Caco-2 (cell line): ENCODE data around the gene CD52. TPM values are rescaled to one million over a fixed set of nuclear protein-coding genes. Genes with fewer than 3 reads are reported as not detected.

Experiments
- BruUV-seq: library from RNA; stranded (reverse); fragments of 400-500 nt; replicated peaks from 2 replicates; lab custom pipeline; 2021; lab: Mats Ljungman, UMichigan
- CTCF ChIA-PET: fragments of 300-600 bp; sonication (Branson Sonifier 250); formaldehyde crosslinking; loops from one replicate; lab custom pipeline; 2022; ENCODE audit warnings: antibody characterized with exemption; lab: Charles Lee
- POLR2A ChIA-PET: fragments of 300-600 bp; sonication (Branson Sonifier 250); formaldehyde crosslinking; loops from one replicate; lab custom pipeline; 2022; ENCODE audit warnings: antibody characterized with exemption; lab: Charles Lee
- DNase-seq, 2 experiments: peaks; one replicate each; pipeline versions ENCODE4 v3.0.0 to v3.0.0-alpha.2; 2020 to 2022
- H3K27me3 ChIP-seq: replicated peaks from 2 replicates; pipeline ENCODE4 v1.6.0; 2011; ENCODE audit warnings: low read length; ENCODE audit not compliant: control insufficient read depth, insufficient read depth
- H3K36me3 ChIP-seq: 2 replicates; pipeline ENCODE4 v1.5.1; 2011; ENCODE audit warnings: low read length; ENCODE audit not compliant: control insufficient read depth, insufficient read depth
- H3K4me1 ChIP-seq: fragments of 250-450 bp; sonication (Bioruptor Pico); 2 replicates; pipeline ENCODE4 v1.5.1; 2020; ENCODE audit warnings: mild to moderate bottlenecking
- H3K4me3 ChIP-seq: 2 replicates; pipeline ENCODE4 v1.5.1; 2011; ENCODE audit warnings: low read depth, mild to moderate bottlenecking, control low read depth, low read length
- H3K9me3 ChIP-seq: fragments of 250-450 bp; sonication (Bioruptor Pico); 2 replicates; pipeline ENCODE4 v1.5.1; 2020; ENCODE audit warnings: mild to moderate bottlenecking, moderate library complexity
- H3K27ac Mint-ChIP-seq: one replicate; pipeline ENCODE4 v1.8.0; 2022; ENCODE audit warnings: mixed read lengths; ENCODE audit not compliant: unreplicated experiment
- H3K27me3 Mint-ChIP-seq: one replicate; pipeline ENCODE4 v1.8.0; 2022; ENCODE audit warnings: mixed read lengths; ENCODE audit not compliant: insufficient read depth, unreplicated experiment
- H3K36me3 Mint-ChIP-seq: one replicate; pipeline ENCODE4 v1.8.0; 2022; ENCODE audit warnings: mild to moderate bottlenecking, mixed read lengths; ENCODE audit not compliant: insufficient read depth, unreplicated experiment
- H3K4me1 Mint-ChIP-seq: one replicate; pipeline ENCODE4 v1.8.0; 2022; ENCODE audit warnings: low read depth, mixed read lengths; ENCODE audit not compliant: unreplicated experiment
- H3K4me3 Mint-ChIP-seq: one replicate; pipeline ENCODE4 v1.8.0; 2022; ENCODE audit warnings: mild to moderate bottlenecking, moderate library complexity, mixed read lengths; ENCODE audit not compliant: unreplicated experiment
- H3K9me3 Mint-ChIP-seq: one replicate; pipeline ENCODE4 v1.8.0; 2022; ENCODE audit warnings: mixed read lengths; ENCODE audit not compliant: unreplicated experiment
- intact Hi-C: fragments of 100-400 bp; cut with micrococcal nuclease; formaldehyde crosslinking; loops from one replicate; pipeline ENCODE4 v1.10.0; 2022; ENCODE audit not compliant: unreplicated experiment
- total RNA-seq: library from RNA; stranded (reverse); gene quantifications from 2 replicates; pipeline ENCODE4 v1.2.3, GENCODE V29; 2022
- TF ChIP-seq, protein P1 (sequence below), 2 experiments: fragments of 200-600 bp in 1 of 2; IDR thresholded peaks; 1 replicate in 1 of 2; 2 replicates in 1 of 2; pipeline versions ENCODE4 v1.5.1 to v1.8.0; 2011 to 2022; ENCODE audit warnings: antibody characterized with exemption in 1 of 2, control low read depth in 1 of 2, inconsistent platforms in 1 of 2, low read depth in 1 of 2, low read length in 1 of 2, mild to moderate bottlenecking in 1 of 2, moderate library complexity in 1 of 2; ENCODE audit not compliant: insufficient read depth in 1 of 2, severe bottlenecking in 1 of 2, unreplicated experiment in 1 of 2

CD52 gene
- total RNA-seq, 1 experiment from 2014 or later = not detected

GRCh38 chr1:26367441-26367840 lies 49.7 kb downstream of the CD52 start:
- intact Hi-C loops = no loop called here
- TF ChIP-seq, protein P1, sequence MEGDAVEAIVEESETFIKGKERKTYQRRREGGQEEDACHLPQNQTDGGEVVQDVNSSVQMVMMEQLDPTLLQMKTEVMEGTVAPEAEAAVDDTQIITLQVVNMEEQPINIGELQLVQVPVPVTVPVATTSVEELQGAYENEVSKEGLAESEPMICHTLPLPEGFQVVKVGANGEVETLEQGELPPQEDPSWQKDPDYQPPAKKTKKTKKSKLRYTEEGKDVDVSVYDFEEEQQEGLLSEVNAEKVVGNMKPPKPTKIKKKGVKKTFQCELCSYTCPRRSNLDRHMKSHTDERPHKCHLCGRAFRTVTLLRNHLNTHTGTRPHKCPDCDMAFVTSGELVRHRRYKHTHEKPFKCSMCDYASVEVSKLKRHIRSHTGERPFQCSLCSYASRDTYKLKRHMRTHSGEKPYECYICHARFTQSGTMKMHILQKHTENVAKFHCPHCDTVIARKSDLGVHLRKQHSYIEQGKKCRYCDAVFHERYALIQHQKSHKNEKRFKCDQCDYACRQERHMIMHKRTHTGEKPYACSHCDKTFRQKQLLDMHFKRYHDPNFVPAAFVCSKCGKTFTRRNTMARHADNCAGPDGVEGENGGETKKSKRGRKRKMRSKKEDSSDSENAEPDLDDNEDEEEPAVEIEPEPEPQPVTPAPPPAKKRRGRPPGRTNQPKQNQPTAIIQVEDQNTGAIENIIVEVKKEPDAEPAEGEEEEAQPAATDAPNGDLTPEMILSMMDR (IDR thresholded peaks at IDR 0.05; ENCODE audit: insufficient read depth in 1 of 2, low read depth in 1 of 2, low read length in 1 of 2, severe bottlenecking in 1 of 2, unreplicated experiment in 1 of 2) = no peak
- peaks cover 10% of the 10 kb centered on the region for H3K36me3 Mint-ChIP-seq
- H3K4me1 Mint-ChIP-seq = no peaks in the 10 kb centered on the region
- no peaks in the 10 kb centered on the region for H3K9me3 Mint-ChIP-seq
- POLR2A ChIA-PET = interaction anchor here (0.6 kb wide), 1 partner anchor 32 kb away, joined by 3 read pairs; no protein-coding TSS in a partner anchor
- Histone ChIP-seq H3K27me3 (no peaks in the 10 kb centered on the region), H3K4me3 (no peak overlapping the region), H3K9me3 (no peaks in the 10 kb centered on the region), H3K4me1 (no peaks in the 10 kb centered on the region), H3K36me3 (no peaks in the 10 kb centered on the region)
- no peak for DNase-seq
- no TSS peak for BruUV-seq
- H3K27ac Mint-ChIP-seq = no peak overlapping the region
- no peaks in the 10 kb centered on the region for H3K27me3 Mint-ChIP-seq
- CTCF ChIA-PET = no interaction called here
- H3K4me3 Mint-ChIP-seq = no peak overlapping the region

- no peaks in the 10 kb centered on the region for H3K27me3 ChIP-seq
- no peak overlapping the region for H3K27ac Mint-ChIP-seq
- no TSS peak for BruUV-seq
- no peaks in the 10 kb centered on the region for H3K4me1 Mint-ChIP-seq
- H3K4me3 ChIP-seq = no peak overlapping the region
- H3K27me3 Mint-ChIP-seq = no peaks in the 10 kb centered on the region
- H3K4me3 Mint-ChIP-seq = no peak overlapping the region
- H3K9me3 Mint-ChIP-seq = no peaks in the 10 kb centered on the region
- peaks cover 10% of the 10 kb centered on the region for H3K36me3 Mint-ChIP-seq
- ChIA-PET CTCF (no interaction called here), POLR2A (interaction anchor here (0.6 kb wide), 1 partner anchor 32 kb away, joined by 3 read pairs; no protein-coding TSS in a partner anchor)
- TF ChIP-seq, protein P1 (IDR thresholded peaks at IDR 0.05; ENCODE audit: insufficient read depth in 1 of 2, low read depth in 1 of 2, low read length in 1 of 2, severe bottlenecking in 1 of 2, unreplicated experiment in 1 of 2) = no peak
- H3K36me3 ChIP-seq = no peaks in the 10 kb centered on the region
- intact Hi-C loops = loop anchor here (1.0 kb wide), 1 partner anchor 83 kb away; no protein-coding TSS in a partner anchor
- no peak for DNase-seq
- no peaks in the 10 kb centered on the region for H3K9me3 ChIP-seq
- H3K4me1 ChIP-seq = no peaks in the 10 kb centered on the region
These were observed 50.2 kb downstream of the CD52 start for GRCh38 chr1:26368006-26368405.

DNA sequence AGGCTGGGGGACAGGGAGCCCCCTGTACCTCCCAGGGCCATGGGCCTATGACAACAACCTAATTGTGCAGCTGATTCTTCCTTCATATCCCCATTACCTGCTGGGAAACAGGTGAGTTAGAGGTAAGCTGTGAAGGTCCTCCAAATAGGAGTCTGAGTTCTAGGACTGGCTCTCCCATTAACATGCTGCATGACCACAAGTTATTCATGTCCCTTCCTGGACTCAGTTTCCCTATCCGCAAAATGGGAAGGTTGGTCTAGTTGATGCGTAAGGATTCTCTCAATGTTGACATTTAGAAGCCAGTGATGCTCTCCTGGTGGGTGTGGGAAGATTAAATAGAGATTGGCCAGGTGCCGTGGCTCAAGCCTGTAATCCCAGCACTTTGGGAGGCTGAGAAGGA lies 50.7 kb downstream of the CD52 start:
- Mint-ChIP-seq H3K36me3 (peaks cover 10% of the 10 kb centered on the region), H3K27me3 (no peaks in the 10 kb centered on the region), H3K9me3 (no peaks in the 10 kb centered on the region), H3K4me3 (no peak overlapping the region), H3K27ac (no peak overlapping the region), H3K4me1 (no peaks in the 10 kb centered on the region)
- H3K27me3 ChIP-seq = no peaks in the 10 kb centered on the region
- intact Hi-C loops = loop anchor here (1.0 kb wide), 1 partner anchor 83 kb away; no protein-coding TSS in a partner anchor
- H3K9me3 ChIP-seq = no peaks in the 10 kb centered on the region
- H3K36me3 ChIP-seq = no peaks in the 10 kb centered on the region
- POLR2A ChIA-PET = no interaction called here
- H3K4me1 ChIP-seq = no peaks in the 10 kb centered on the region
- TF ChIP-seq, protein P1 (IDR thresholded peaks at IDR 0.05; ENCODE audit: insufficient read depth in 1 of 2, low read depth in 1 of 2, low read length in 1 of 2, severe bottlenecking in 1 of 2, unreplicated experiment in 1 of 2) = no peak
- BruUV-seq = no TSS peak
- CTCF ChIA-PET = no interaction called here
- DNase-seq = no peak
- H3K4me3 ChIP-seq = no peak overlapping the region

Other genes with a start within 250 kb of the CD52 start
- gene PDIK1L, start 206.1 kb upstream of the CD52 start, total RNA-seq = 5.5 and 6.0 TPM in 2 replicates
- gene FAM110D, start 158.9 kb upstream of the CD52 start, total RNA-seq = 0.12 and 0.16 TPM in 2 replicates
- not detected in 2 replicates for gene C1orf232, start 149.0 kb upstream of the CD52 start, total RNA-seq
- gene ZNF593, start 148.1 kb upstream of the CD52 start, total RNA-seq = 50.0 and 50.8 TPM in 2 replicates
- 0.45 TPM in 1 of 2 replicates, not detected in the other for gene ZNF593OS, start 146.1 kb upstream of the CD52 start, total RNA-seq
- gene CNKSR1, start 140.5 kb upstream of the CD52 start, total RNA-seq = 15.6 and 16.1 TPM in 2 replicates
- 0.20 TPM in 1 of 2 replicates, not detected in the other for gene CATSPER4, start 127.4 kb upstream of the CD52 start, total RNA-seq
- gene CEP85, start 83.8 kb upstream of the CD52 start, total RNA-seq = 19.7 and 22.4 TPM in 2 replicates
- 73.4 and 74.3 TPM in 2 replicates for gene SH3BGRL3, start 37.9 kb upstream of the CD52 start, total RNA-seq
- 12.5 TPM in 2 replicates for gene UBXN11, start 11.3 kb upstream of the CD52 start, total RNA-seq
- 63.3 and 66.1 TPM in 2 replicates for gene CRYBG2, start 36.2 kb downstream of the CD52 start, total RNA-seq
- gene ZNF683, start 54.8 kb downstream of the CD52 start, total RNA-seq = not detected in 2 replicates
- gene LIN28A, start 92.9 kb downstream of the CD52 start, total RNA-seq = 5.7 TPM in 2 replicates
- 46.9 and 55.6 TPM in 2 replicates for gene DHDDS, start 114.4 kb downstream of the CD52 start, total RNA-seq
- gene HMGN2, start 154.5 kb downstream of the CD52 start, total RNA-seq = 389 and 421 TPM in 2 replicates
- gene RPS6KA1, start 211.8 kb downstream of the CD52 start, total RNA-seq = 26.9 and 29.0 TPM in 2 replicates